Measurements from ENCODE around the gene KLF4.

Gene KLF4

GRCh38 chr9:107447834-107448233 lies 41.7 kb downstream of the KLF4 start:
- DNase-seq: no peak

- no peak for DNase-seq
These were observed 42.5 kb downstream of the KLF4 start for GRCh38 chr9:107447081-107447480.

GRCh38 chr9:107446491-107446890 lies 43.1 kb downstream of the KLF4 start:
- no peak for DNase-seq

GRCh38 chr9:107443786-107444185 lies 45.8 kb downstream of the KLF4 start:
- no peak for DNase-seq

GRCh38 chr9:107439991-107440456 lies 49.5 kb downstream of the KLF4 start:
- no peak for DNase-seq

GRCh38 chr9:107438211-107439031 lies 51.1 kb downstream of the KLF4 start:
- no peak for DNase-seq

- no peak for DNase-seq
These were observed 51.9 kb downstream of the KLF4 start for GRCh38 chr9:107437716-107438115.

GRCh38 chr9:107435415-107435814 lies 54.2 kb downstream of the KLF4 start:
- no peak for DNase-seq

Data from T1000 (cell line).